GM12872 (cell line): ENCODE data around the gene SNRNP70.

Source experiments
- TF ChIP-seq, protein P1 (sequence below): IDR thresholded peaks from 3 replicates; pipeline ENCODE4 v1.5.1; 2011; ENCODE audit warnings: low read depth, mild to moderate bottlenecking, low read length, moderate library complexity; ENCODE audit not compliant: insufficient read depth

The SNRNP70 gene

DNA sequence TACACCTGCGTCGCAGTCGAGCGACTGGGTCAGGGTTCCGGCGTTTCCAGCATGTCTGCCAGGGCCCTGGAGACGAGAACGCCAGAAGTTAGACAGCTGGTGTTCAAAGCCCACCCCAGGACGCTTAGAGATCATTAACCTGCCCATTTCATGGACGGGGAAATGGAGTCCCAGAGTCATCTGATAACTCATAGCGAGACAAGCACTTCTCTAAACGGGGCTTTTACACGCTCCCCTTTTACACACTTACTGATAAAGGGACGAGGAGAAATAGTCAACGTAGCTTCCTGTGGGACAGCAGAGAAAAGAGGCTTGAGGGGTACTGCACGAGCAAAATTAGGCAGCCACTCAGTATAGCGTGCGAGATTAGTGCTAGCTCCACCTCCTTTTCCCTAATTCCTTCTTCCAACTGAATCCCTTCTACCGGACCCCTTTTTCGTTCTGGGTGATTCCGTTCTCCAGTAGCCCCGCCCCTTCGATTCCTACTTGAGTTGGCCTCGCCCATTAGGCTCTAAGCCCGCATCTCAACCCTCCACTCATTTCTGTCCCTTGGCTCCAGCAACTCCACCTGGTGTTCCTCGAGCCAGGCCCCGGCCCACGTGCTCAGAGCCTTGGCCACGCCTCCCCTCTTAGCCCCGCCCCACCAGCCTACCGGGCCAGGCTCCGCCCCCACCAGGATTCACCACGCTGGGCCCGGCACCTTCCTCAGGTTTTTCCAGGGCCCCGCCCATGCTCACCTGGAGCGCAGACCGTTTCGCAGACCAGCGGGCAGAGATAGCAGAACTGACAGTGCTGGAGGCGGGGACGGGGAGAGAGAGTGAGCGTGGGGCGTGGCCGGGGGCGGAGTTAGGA, 66.2 kb downstream of the SNRNP70 start:
- TF ChIP-seq, protein P1, sequence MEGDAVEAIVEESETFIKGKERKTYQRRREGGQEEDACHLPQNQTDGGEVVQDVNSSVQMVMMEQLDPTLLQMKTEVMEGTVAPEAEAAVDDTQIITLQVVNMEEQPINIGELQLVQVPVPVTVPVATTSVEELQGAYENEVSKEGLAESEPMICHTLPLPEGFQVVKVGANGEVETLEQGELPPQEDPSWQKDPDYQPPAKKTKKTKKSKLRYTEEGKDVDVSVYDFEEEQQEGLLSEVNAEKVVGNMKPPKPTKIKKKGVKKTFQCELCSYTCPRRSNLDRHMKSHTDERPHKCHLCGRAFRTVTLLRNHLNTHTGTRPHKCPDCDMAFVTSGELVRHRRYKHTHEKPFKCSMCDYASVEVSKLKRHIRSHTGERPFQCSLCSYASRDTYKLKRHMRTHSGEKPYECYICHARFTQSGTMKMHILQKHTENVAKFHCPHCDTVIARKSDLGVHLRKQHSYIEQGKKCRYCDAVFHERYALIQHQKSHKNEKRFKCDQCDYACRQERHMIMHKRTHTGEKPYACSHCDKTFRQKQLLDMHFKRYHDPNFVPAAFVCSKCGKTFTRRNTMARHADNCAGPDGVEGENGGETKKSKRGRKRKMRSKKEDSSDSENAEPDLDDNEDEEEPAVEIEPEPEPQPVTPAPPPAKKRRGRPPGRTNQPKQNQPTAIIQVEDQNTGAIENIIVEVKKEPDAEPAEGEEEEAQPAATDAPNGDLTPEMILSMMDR = no peak

GRCh38 chr19:49152119-49152550, 66.9 kb downstream of the SNRNP70 start:
- TF ChIP-seq, protein P1 = no peak

- TF ChIP-seq, protein P1 = no peak
Measured at GRCh38 chr19:49153167-49153809, 68.0 kb downstream of the SNRNP70 start.

- TF ChIP-seq, protein P1 = no peak
Measured at GRCh38 chr19:49154279-49154678, 69.0 kb downstream of the SNRNP70 start.

DNA sequence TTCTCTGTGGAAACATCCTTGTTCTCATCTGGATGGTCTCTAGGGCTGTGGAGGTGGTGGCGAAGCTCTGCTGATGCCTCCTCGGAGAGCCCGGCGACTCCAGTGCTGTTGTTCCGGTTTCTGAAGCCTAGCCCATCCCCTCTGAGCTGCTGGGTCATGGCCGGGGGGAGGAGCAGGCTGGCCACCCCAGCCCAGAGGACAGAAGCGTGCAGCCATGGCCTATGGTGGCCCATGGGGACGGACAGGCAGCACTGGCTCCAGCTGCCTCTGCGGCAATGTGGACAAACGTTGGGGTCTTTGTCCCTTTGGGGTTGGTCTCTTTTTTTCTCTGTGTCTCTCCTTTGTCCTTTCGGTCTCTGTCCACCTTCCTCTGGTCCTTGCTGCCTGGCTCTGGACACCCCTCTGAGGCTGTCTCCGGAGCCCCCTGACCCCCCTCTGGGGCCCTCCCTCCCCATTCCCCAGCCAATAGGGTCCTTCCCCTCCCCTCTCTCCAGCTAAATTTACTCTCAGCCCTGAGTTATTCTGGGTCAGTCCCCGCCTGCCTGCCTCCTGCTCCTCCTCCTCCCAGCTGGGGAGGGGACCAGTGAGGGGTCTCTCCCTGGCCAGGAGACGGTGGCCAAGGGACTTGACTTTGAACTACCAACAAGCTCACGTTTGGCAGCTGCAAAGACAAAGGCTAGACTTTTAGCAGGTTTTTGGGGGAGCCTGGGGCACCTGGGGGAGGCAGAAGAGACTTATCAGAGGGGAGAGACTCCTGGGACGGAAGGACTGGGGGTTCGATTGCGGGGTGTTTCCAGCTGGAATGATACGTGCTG, 70.0 kb downstream of the SNRNP70 start, which contains the start of gene HRC:
TSS of gene HRC (minus strand) at position 392 of the 815 bp plus-strand sequence. CDS start at position 233, 159 bp downstream.
- TF ChIP-seq, protein P1 = no peak

- TF ChIP-seq, protein P1 = no peak
Measured at GRCh38 chr19:49155820-49156346, 70.6 kb downstream of the SNRNP70 start.
